HG02763 (cell line): ENCODE measurements around the gene AACS.
"Not testable (repeated sequence)": the region's sequence is repeated elsewhere in the genome, so short reads cannot be mapped to it uniquely, and the experiment has no call there.

ENCODE experiments used
- ATAC-seq: cut with Tn5 transposase; IDR thresholded peaks from one replicate; pipeline ENCODE4 v1.9.1; 2021; ENCODE audit warnings: mild to moderate bottlenecking, moderate library complexity; ENCODE audit not compliant: unreplicated experiment

Gene AACS

GRCh38 chr12:125122668-125123067 lies 57.4 kb downstream of the AACS start:
- no peak for ATAC-seq

- ATAC-seq, result no peak
These were observed 59.2 kb downstream of the AACS start for GRCh38 chr12:125124320-125124966.

- no peak for ATAC-seq
These were observed 60.0 kb downstream of the AACS start for GRCh38 chr12:125125271-125125670.

- no peak for ATAC-seq
These were observed 63.4 kb downstream of the AACS start for GRCh38 chr12:125128439-125129178.

- no peak for ATAC-seq
These were observed 63.9 kb downstream of the AACS start for GRCh38 chr12:125129179-125129571.

- no peak for ATAC-seq
These were observed 64.5 kb downstream of the AACS start for GRCh38 chr12:125129591-125130255.

- ATAC-seq, result no peak
These were observed 66.7 kb downstream of the AACS start for GRCh38 chr12:125131958-125132357.

GRCh38 chr12:125132698-125133400 lies 67.6 kb downstream of the AACS start:
- ATAC-seq, result no peak

GRCh38 chr12:125133616-125134015 lies 68.4 kb downstream of the AACS start:
- ATAC-seq, result no peak

GRCh38 chr12:125134576-125134975 lies 69.3 kb downstream of the AACS start:
- no peak for ATAC-seq

- ATAC-seq, result no peak
These were observed 70.7 kb downstream of the AACS start for GRCh38 chr12:125135906-125136305.

GRCh38 chr12:125136702-125137101 lies 71.5 kb downstream of the AACS start:
- no peak for ATAC-seq

- no peak for ATAC-seq
These were observed 72.6 kb downstream of the AACS start for GRCh38 chr12:125137766-125138344.

- no peak for ATAC-seq
These were observed 75.3 kb downstream of the AACS start for GRCh38 chr12:125140279-125141209.

- ATAC-seq, result not testable (repeated sequence)
These were observed 76.0 kb downstream of the AACS start for GRCh38 chr12:125141210-125141573.

- ATAC-seq, result no peak
These were observed 77.4 kb downstream of the AACS start for GRCh38 chr12:125142601-125143000.

- ATAC-seq, result no peak
These were observed 78.3 kb downstream of the AACS start for GRCh38 chr12:125143491-125143890.

GRCh38 chr12:125145196-125145595 lies 80.0 kb downstream of the AACS start:
- ATAC-seq, result no peak

- ATAC-seq, result no peak
These were observed 83.1 kb downstream of the AACS start for GRCh38 chr12:125148316-125148715.
